Measurements from ENCODE around the gene SASS6.

Gene SASS6

DNA sequence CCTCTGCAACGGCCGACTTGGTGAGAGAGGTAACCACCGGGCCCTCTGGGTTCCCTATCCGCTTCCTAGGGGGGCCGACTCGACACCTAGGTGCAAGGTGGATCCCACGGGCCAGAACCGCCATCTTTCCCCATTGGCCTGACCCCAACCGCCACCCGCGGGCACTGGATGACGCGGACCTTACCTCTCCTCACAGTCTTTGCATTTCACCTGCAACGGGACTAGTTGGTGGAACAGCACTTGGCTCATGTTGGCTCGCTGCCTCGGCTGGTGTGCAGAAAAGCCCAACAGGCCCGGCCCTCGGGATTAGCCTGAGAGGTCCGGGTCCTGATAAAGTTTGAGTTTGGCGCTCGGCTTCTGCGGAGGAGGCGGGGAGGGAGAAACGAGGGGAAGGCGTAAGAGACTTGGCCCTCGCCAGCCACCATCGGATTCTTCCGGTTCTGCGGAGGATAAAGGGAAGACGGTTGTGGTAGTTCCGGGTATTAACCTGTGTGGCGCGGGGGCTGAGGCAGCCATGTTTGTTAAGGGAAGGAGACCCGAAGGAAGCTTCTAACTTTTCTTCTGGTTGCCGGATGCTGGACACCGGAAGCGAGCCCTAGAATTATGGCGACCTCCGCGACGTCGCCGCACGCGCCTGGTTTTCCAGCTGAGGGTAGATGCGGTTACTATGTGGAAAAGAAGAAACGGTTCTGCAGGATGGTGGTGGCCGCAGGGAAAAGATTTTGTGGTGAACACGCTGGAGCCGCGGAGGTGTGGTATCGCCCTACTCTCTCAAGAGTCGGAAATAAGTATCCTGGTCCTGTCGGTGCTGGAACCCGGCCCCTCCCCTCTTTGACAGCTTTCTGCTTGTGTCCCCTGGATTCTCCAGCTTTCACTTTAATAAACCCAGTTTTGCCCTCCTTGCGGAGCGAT, at the start of gene SASS6, which contains the start of gene TRMT13:
Gene SASS6, minus strand, starts transcription at position 365 of the 912 bp plus-strand sequence. Its CDS starts 116 bp downstream, at position 249.
Gene TRMT13, plus strand, starts transcription at position 598 of the 912 bp plus-strand sequence. Its CDS starts 6 bp downstream, at position 604.
- peak; percentile 96 for DNase-seq

GRCh38 chr1:100178091-100178490, 45.4 kb upstream of the SASS6 start, which contains the start of gene LRRC39:
LRRC39 (minus strand) TSS chr1:100178256; CDS start chr1:100168516, 9,740 bp downstream.
- DNase-seq: no peak

DNA sequence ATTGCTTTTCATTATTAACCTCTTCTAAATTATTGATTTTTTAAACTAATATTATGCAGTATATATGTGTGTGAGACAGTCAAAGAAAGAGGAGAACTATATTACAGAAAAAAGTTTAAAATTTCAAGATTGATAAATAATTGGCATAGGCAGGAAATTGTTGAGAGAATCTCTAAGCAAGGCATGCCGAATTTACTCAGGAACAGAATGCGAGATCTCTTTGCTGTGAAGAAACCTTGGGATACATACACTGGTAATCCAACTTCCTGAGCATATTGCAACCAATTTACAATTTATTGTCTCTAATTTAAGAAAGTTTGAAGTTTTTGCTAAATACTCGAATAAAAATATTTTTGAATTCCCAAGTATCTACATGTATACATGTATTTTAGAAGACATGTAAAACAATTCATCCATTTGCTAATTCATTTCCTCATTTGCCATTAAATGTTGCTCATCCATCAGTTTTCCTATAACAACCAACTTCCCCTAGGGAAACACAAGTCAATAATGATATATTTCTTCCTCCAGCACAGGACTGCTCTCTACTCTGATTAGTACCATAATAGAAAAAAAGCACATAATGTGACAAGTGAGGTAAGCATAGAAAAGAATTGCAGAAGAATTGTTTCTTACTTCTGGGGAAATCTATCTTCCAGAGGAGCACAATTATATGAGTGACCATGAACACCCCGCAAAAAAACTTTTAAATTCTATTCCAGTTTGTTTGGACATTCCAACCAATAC, 44.7 kb upstream of the SASS6 start:
- DNase-seq: no peak

- DNase-seq: no peak
Observed at GRCh38 chr1:100168051-100168450, 35.3 kb upstream of the SASS6 start.

- DNase-seq: no peak
Observed at GRCh38 chr1:100164702-100165101, 32.0 kb upstream of the SASS6 start.

- no peak for DNase-seq
Observed at GRCh38 chr1:100164216-100164615, 31.5 kb upstream of the SASS6 start.

GRCh38 chr1:100162881-100163280, 30.2 kb upstream of the SASS6 start:
- DNase-seq: no peak

- DNase-seq: no peak
Observed at GRCh38 chr1:100152271-100152670, 19.5 kb upstream of the SASS6 start.

- DNase-seq: no peak
Observed at GRCh38 chr1:100151679-100152078, 18.9 kb upstream of the SASS6 start.

- no peak for DNase-seq
Observed at GRCh38 chr1:100147875-100148274, 15.1 kb upstream of the SASS6 start.

DNA sequence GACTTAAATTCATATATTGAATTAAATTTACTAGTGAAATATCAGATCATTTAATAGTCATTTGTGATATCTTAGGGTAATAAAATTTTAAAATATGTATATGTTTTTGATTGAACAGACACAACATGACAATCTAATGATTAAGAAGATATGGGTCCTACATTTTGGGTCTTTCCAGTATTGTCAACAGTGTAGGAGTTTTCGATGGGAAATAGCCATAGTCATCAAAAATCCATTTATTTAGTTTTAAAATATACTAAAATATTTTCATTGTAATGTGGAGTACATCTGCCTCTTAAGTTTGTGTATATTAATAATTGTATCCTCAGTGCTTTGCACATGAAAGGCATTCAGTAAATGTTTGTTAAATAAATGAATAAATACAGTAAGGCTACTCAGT, 14.2 kb upstream of the SASS6 start:
- DNase-seq: no peak

DNA sequence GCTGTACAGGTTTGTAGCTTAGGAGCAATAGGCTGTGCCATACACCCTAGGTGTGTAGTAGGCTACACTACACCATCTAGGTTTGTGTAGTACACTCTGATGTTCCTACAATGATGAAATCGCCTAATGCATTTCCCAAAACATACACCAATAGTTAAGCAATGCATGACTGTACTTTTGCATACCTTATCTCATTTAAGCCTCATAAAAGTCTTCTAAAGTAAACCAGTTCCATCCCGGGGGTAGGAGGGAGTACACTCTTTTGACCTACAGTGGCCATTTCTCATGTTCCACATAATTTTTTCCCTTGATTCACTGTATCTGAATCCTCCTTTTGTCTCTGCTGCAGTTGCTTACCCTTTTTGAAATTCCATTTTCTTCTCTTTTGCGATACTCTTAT, 12.4 kb upstream of the SASS6 start:
- DNase-seq: no peak

- DNase-seq: no peak
Observed at GRCh38 chr1:100142343-100142742, 9.6 kb upstream of the SASS6 start.

DNA sequence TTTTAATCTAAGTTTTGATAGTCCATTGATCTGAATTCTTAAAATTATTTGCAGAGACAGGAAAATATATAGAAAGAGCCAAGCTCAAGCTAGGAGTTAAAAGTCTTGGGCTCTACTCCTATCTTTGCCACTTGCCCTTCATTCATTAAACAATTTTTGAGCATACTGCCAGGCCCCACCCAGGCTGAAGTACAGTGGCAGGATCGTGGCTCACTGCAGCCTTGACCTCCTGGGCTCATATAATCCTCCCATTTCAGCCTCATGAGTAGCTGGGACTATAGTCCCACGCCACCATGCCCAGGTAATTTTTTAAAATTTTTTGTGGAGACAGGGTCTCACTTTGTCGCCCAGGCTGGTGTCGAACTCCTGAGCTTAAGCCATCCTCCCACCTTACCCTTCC, 8.5 kb upstream of the SASS6 start:
- DNase-seq: no peak

- DNase-seq: no peak
Observed at GRCh38 chr1:100137602-100138001, 4.9 kb upstream of the SASS6 start.

- DNase-seq: no peak
Observed at GRCh38 chr1:100134872-100135271, 2.1 kb upstream of the SASS6 start.

- no peak for DNase-seq
Observed at GRCh38 chr1:100131623-100132022, 1.1 kb downstream of the SASS6 start.

DNA sequence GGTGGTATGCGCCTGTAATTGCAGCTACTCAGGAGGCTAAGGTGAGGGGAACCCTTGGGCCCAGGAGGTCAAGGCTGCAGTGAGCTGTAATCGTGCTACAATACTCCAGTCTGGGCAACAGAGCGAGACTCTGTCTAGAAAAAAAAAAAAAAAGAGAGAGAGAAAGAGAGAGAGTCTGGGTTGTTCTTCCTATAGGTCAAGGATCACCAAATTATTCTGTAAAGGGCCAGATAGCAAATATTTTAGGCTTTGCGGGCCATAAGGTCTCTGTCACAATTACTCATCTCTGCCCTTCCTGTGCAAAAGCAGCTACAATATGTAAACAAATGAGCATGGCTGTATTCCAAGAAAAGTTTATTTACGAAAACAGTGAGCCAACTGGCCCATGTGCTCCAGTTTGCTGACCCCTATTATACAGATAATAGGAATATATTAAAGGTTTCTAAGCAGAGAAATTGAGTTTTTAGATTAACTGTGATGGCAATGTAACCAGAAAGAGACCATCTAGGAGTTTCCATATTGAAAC, 2.1 kb downstream of the SASS6 start:
- no peak for DNase-seq

DNA sequence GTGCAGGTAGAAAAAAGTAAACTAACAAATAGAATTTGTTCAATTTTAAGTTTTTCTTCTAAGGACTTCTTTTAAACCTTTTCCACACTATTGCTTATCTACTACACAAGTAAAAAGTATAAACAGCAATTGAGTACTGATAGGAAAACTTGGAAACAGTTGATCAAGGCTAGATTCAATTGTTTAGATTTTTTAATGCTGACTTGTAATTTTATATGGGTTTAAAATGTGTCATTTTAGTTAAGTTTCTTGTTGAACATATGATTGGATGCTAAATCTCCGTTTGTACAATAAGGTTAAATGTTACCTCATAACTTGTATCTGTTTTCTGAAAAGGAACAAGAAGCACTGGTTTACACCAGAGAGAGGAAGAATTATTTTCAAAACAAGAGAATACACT, 5.5 kb downstream of the SASS6 start:
- DNase-seq: no peak

GRCh38 chr1:100122177-100122576, 10.6 kb downstream of the SASS6 start:
- no peak for DNase-seq

GRCh38 chr1:100115524-100115923, 17.2 kb downstream of the SASS6 start:
- DNase-seq: no peak

- no peak for DNase-seq
Observed at GRCh38 chr1:100109554-100110066, 23.1 kb downstream of the SASS6 start.

DNA sequence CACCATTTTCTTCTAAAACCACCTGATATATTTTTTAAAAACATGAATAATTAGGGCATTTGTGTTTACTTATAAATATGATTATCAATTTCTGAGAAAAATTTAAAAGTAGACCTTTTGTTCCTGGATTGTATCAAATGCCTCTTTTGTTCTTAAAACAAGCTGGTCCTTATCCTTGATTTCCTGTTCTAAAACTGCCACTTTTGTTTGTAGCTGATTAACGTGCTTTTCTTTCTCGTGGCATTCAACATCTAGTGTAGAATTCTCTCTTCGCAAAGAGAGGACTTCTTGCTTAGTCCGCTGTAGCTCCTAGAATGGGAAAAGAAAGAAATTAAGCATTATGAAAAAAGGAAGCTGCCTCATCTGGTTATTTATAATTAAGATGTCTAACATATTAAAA, 25.0 kb downstream of the SASS6 start:
- DNase-seq: no peak

Data from activated CD4-positive, alpha-beta T cell treated with anti-CD3 and anti-CD28 coated beads for 48 hours (primary cell).